HG02938 (cell line): Measurements from ENCODE around the gene PHF2.

Experiments
- ATAC-seq: cut with Tn5 transposase; IDR thresholded peaks from one replicate; pipeline ENCODE4 v1.9.1; 2021; ENCODE audit warnings: mild to moderate bottlenecking, moderate library complexity; ENCODE audit not compliant: unreplicated experiment

PHF2 gene

GRCh38 chr9:93576258-93577077 lies at the start of gene PHF2:
Gene PHF2 (plus strand): TSS chr9:93576584. CDS start chr9:93576774, 190 bp downstream.
- ATAC-seq = no peak

GRCh38 chr9:93531374-93531773 lies 45.0 kb upstream of the PHF2 start:
- ATAC-seq = no peak

- no peak for ATAC-seq
These were observed 44.2 kb upstream of the PHF2 start for GRCh38 chr9:93532141-93532540.

- no peak for ATAC-seq
These were observed 42.5 kb upstream of the PHF2 start for GRCh38 chr9:93533863-93534262.

GRCh38 chr9:93536167-93536566 lies 40.2 kb upstream of the PHF2 start:
- no peak for ATAC-seq

- ATAC-seq = no peak
These were observed 39.5 kb upstream of the PHF2 start for GRCh38 chr9:93536874-93537273.

GRCh38 chr9:93540305-93540704 lies 36.1 kb upstream of the PHF2 start:
- no peak for ATAC-seq

- ATAC-seq = no peak
These were observed 35.4 kb upstream of the PHF2 start for GRCh38 chr9:93541005-93541404.

GRCh38 chr9:93541581-93542349 lies 34.6 kb upstream of the PHF2 start:
- no peak for ATAC-seq

GRCh38 chr9:93543117-93543516 lies 33.3 kb upstream of the PHF2 start:
- ATAC-seq = no peak

- ATAC-seq = no peak
These were observed 30.0 kb upstream of the PHF2 start for GRCh38 chr9:93546356-93546755.

GRCh38 chr9:93549611-93550010 lies 26.8 kb upstream of the PHF2 start:
- ATAC-seq = no peak

- no peak for ATAC-seq
These were observed 23.5 kb upstream of the PHF2 start for GRCh38 chr9:93552923-93553322.

GRCh38 chr9:93555370-93555769 lies 21.0 kb upstream of the PHF2 start:
- no peak for ATAC-seq

- ATAC-seq = no peak
These were observed 18.8 kb upstream of the PHF2 start for GRCh38 chr9:93557366-93558137.

- ATAC-seq = no peak
These were observed 17.9 kb upstream of the PHF2 start for GRCh38 chr9:93558503-93558902.

- no peak for ATAC-seq
These were observed 15.4 kb upstream of the PHF2 start for GRCh38 chr9:93560991-93561390.

GRCh38 chr9:93562157-93562556 lies 14.2 kb upstream of the PHF2 start:
- ATAC-seq = no peak

GRCh38 chr9:93565089-93565488 lies 11.3 kb upstream of the PHF2 start:
- no peak for ATAC-seq

- ATAC-seq = peak; percentile 76
These were observed 9.7 kb upstream of the PHF2 start for GRCh38 chr9:93566408-93567270.
